Measurements from ENCODE around the gene MLC1.

MLC1 gene

DNA sequence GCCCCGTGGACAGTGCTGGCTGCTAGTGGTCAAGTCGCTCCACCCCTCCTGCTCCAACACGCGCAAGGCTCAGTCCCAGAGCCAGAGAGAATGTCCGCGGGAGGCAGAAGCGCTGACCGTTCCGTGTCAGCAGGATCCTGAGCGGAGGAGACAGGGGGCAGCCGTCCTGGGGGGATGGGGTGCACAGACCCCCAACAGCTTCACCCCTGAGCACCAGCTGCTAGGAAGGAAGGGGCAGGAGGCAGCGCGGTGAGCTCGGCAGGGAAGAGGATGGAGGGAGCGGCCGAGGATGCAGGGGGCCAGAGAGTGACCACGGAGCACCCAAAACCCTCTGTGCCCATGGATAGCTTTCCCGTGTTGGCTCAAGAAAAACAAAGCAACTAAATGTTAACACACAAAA is 20.8 kb downstream of the MLC1 start:
- no peak for ATAC-seq
- TF ChIP-seq ISL1 (CRISPR knock-in tag; IDR thresholded peaks at IDR 0.05) (no peak), PPARA (CRISPR knock-in tag; IDR thresholded peaks at IDR 0.05; ENCODE audit: borderline replicate concordance) (no peak), ZC3H10 (CRISPR knock-in tag; IDR thresholded peaks at IDR 0.05) (no peak)
- TF ChIP-seq, protein P1, sequence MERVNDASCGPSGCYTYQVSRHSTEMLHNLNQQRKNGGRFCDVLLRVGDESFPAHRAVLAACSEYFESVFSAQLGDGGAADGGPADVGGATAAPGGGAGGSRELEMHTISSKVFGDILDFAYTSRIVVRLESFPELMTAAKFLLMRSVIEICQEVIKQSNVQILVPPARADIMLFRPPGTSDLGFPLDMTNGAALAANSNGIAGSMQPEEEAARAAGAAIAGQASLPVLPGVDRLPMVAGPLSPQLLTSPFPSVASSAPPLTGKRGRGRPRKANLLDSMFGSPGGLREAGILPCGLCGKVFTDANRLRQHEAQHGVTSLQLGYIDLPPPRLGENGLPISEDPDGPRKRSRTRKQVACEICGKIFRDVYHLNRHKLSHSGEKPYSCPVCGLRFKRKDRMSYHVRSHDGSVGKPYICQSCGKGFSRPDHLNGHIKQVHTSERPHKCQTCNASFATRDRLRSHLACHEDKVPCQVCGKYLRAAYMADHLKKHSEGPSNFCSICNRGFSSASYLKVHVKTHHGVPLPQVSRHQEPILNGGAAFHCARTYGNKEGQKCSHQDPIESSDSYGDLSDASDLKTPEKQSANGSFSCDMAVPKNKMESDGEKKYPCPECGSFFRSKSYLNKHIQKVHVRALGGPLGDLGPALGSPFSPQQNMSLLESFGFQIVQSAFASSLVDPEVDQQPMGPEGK (CRISPR knock-in tag; IDR thresholded peaks at IDR 0.05; ENCODE audit: borderline replicate concordance) = no peak
- TF ChIP-seq, protein P2, sequence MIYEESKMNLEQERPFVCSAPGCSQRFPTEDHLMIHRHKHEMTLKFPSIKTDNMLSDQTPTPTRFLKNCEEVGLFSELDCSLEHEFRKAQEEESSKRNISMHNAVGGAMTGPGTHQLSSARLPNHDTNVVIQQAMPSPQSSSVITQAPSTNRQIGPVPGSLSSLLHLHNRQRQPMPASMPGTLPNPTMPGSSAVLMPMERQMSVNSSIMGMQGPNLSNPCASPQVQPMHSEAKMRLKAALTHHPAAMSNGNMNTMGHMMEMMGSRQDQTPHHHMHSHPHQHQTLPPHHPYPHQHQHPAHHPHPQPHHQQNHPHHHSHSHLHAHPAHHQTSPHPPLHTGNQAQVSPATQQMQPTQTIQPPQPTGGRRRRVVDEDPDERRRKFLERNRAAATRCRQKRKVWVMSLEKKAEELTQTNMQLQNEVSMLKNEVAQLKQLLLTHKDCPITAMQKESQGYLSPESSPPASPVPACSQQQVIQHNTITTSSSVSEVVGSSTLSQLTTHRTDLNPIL (CRISPR knock-in tag; IDR thresholded peaks at IDR 0.05; ENCODE audit: low read depth) = no peak

DNA sequence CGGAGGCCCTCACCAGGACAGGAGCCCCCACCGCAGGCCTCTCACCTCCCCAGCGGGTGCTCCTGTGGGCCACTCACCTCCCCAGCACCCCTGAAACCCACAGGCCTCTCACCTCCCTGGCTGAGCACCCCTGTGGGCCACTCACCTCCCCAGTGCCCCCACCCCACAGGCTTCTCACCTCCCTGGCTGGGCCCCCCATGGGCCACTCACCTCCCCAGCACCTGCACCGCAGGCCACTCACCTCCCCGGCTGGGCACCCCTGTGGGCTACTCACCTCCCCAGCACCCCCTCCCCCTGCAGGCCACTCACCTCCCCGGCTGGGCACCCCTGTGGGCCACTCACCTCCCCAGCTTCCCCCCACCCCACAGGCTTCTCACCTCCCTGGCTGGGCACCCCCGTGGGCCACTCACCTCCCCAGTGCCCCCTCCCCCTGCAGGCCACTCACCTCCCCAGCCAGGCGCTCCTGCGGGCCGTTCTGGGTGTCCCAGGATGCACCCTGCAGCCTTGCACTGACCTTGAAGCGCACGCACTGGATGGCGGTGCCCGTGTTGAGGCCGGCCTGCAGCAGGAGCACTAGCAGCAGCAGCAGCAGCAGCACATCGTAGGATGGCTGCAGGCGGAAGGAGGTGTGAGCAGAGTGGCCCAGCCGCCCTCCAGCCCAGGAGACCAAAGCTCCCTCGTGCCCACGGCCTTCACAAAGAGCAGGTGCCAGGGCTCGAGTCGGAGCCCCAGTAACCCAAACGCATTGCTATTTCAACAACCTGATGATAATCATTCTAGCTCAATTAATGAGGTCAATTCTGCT is 21.4 kb downstream of the MLC1 start:
- no peak for ATAC-seq
- TF ChIP-seq TOX (CRISPR knock-in tag; IDR thresholded peaks at IDR 0.05; ENCODE audit: borderline replicate concordance) (no peak), ZC3H10 (CRISPR knock-in tag; IDR thresholded peaks at IDR 0.05) (no peak), TCF4 (CRISPR knock-in tag; IDR thresholded peaks at IDR 0.05; ENCODE audit: borderline replicate concordance) (no peak), PPARA (CRISPR knock-in tag; IDR thresholded peaks at IDR 0.05; ENCODE audit: borderline replicate concordance) (no peak), ZNF70 (CRISPR knock-in tag; IDR thresholded peaks at IDR 0.05) (no peak), SNAI2 (CRISPR knock-in tag; IDR thresholded peaks at IDR 0.05) (no peak), CSDC2 (CRISPR knock-in tag; IDR thresholded peaks at IDR 0.05) (no peak), ZFP30 (CRISPR knock-in tag; IDR thresholded peaks at IDR 0.05) (no peak), RARB (CRISPR knock-in tag; IDR thresholded peaks at IDR 0.05) (no peak), GLIS3 (CRISPR knock-in tag; IDR thresholded peaks at IDR 0.05) (no peak), ZNF8 (CRISPR knock-in tag; IDR thresholded peaks at IDR 0.05) (no peak), ZFP3 (CRISPR knock-in tag; IDR thresholded peaks at IDR 0.05) (no peak), ISL1 (CRISPR knock-in tag; IDR thresholded peaks at IDR 0.05) (no peak), ZNF565 (CRISPR knock-in tag; conservative IDR thresholded peaks at IDR 0.05; ENCODE audit: low read depth) (no peak), ESRRG (CRISPR knock-in tag; IDR thresholded peaks at IDR 0.05) (no peak)
- TF ChIP-seq, protein P3, sequence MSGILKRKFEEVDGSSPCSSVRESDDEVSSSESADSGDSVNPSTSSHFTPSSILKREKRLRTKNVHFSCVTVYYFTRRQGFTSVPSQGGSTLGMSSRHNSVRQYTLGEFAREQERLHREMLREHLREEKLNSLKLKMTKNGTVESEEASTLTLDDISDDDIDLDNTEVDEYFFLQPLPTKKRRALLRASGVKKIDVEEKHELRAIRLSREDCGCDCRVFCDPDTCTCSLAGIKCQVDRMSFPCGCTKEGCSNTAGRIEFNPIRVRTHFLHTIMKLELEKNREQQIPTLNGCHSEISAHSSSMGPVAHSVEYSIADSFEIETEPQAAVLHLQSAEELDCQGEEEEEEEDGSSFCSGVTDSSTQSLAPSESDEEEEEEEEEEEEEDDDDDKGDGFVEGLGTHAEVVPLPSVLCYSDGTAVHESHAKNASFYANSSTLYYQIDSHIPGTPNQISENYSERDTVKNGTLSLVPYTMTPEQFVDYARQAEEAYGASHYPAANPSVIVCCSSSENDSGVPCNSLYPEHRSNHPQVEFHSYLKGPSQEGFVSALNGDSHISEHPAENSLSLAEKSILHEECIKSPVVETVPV (CRISPR knock-in tag; IDR thresholded peaks at IDR 0.05) = no peak
- TF ChIP-seq, protein P4, sequence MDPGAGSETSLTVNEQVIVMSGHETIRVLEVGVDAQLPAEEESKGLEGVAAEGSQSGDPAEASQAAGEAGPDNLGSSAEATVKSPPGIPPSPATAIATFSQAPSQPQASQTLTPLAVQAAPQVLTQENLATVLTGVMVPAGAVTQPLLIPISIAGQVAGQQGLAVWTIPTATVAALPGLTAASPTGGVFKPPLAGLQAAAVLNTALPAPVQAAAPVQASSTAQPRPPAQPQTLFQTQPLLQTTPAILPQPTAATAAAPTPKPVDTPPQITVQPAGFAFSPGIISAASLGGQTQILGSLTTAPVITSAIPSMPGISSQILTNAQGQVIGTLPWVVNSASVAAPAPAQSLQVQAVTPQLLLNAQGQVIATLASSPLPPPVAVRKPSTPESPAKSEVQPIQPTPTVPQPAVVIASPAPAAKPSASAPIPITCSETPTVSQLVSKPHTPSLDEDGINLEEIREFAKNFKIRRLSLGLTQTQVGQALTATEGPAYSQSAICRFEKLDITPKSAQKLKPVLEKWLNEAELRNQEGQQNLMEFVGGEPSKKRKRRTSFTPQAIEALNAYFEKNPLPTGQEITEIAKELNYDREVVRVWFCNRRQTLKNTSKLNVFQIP (CRISPR knock-in tag; IDR thresholded peaks at IDR 0.05; ENCODE audit: borderline replicate concordance, low read depth) = no peak
- TF ChIP-seq, protein P2 (CRISPR knock-in tag; IDR thresholded peaks at IDR 0.05; ENCODE audit: low read depth) = no peak
- TF ChIP-seq, protein P5, sequence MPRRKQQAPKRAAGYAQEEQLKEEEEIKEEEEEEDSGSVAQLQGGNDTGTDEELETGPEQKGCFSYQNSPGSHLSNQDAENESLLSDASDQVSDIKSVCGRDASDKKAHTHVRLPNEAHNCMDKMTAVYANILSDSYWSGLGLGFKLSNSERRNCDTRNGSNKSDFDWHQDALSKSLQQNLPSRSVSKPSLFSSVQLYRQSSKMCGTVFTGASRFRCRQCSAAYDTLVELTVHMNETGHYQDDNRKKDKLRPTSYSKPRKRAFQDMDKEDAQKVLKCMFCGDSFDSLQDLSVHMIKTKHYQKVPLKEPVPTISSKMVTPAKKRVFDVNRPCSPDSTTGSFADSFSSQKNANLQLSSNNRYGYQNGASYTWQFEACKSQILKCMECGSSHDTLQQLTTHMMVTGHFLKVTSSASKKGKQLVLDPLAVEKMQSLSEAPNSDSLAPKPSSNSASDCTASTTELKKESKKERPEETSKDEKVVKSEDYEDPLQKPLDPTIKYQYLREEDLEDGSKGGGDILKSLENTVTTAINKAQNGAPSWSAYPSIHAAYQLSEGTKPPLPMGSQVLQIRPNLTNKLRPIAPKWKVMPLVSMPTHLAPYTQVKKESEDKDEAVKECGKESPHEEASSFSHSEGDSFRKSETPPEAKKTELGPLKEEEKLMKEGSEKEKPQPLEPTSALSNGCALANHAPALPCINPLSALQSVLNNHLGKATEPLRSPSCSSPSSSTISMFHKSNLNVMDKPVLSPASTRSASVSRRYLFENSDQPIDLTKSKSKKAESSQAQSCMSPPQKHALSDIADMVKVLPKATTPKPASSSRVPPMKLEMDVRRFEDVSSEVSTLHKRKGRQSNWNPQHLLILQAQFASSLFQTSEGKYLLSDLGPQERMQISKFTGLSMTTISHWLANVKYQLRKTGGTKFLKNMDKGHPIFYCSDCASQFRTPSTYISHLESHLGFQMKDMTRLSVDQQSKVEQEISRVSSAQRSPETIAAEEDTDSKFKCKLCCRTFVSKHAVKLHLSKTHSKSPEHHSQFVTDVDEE (CRISPR knock-in tag; IDR thresholded peaks at IDR 0.05) = no peak

Measured in SK-N-SH treated with all-trans-retinoic acid at 6 μM for 48 hours (cell line).